Endometrial microvascular endothelial cells (primary cell): ENCODE data around the gene PLG. TPM values are rescaled to one million over a fixed set of nuclear protein-coding genes. Genes with fewer than 3 reads are reported as not detected.
"Not testable (repeated sequence)": the region's sequence is repeated elsewhere in the genome, so short reads cannot be mapped to it uniquely, and the experiment has no call there.

Source experiments
- in situ Hi-C: cut with HindIII; loops from 2 replicates; pipeline ENCODE4 v1.10.0; 2017; ENCODE audit warnings: low sequenced_read_pairs, low pct_unique_long_range_greater_than_20kb; ENCODE audit errors: inconsistent ontology term
- total RNA-seq: library from RNA; depleted of rRNA; stranded (reverse); fragments of >200 nt; gene quantifications from one replicate; pipeline ENCODE4 v1.2.3, GENCODE V29; 2015; ENCODE audit errors: inconsistent ontology term

PLG gene
- total RNA-seq, 1 donor from 2014 or later: not detected

- in situ Hi-C loops: not testable (repeated sequence)
These were observed 6.4 kb upstream of the PLG start for GRCh38 chr6:160695622-160696021.

- in situ Hi-C loops: not testable (repeated sequence)
These were observed 5.2 kb upstream of the PLG start for GRCh38 chr6:160696884-160697283.

DNA sequence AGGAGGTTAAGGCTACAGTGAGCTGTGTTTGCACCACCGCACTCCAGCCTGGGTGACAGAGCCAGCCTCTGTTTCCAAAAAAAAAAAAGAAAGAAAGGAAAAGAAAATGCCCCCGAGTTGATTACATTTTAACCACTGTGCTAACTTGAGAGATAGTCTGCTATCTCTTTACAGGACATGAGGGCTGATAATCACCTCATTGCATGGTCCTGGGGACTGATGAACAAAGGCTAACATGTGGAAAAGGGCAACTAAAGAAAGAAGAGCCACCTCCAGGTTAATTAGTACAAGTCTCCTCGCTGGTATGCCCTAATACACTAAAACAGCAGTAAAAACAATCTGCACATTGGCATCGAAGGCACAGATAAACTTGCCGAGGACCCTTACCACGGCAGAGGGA is 4.2 kb upstream of the PLG start:
- in situ Hi-C loops: no loop called here

DNA sequence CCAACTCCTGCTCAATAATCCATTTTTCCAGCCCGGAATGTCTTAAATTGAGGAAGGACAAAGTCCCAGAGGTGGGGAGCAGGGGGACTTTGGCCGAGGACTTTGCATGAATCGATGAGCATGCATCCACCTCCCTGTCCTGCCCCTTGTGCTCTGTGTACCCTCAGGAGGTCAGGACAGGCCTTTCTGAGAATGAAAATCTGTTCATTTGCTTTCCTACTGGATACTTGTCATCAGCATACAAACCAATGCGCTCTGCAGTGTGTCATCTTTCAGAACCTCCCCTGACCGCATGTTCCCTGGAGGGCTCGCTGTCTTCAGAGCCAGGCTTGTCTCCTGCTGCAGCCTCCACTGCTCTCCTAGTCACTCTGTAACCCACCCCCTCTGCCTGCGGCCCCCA is 2.6 kb downstream of the PLG start:
- in situ Hi-C loops: not testable (repeated sequence)

- in situ Hi-C loops: not testable (repeated sequence)
These were observed 6.9 kb downstream of the PLG start for GRCh38 chr6:160708993-160709392.

GRCh38 chr6:160714731-160715316 is 12.8 kb downstream of the PLG start:
- in situ Hi-C loops: no loop called here

DNA sequence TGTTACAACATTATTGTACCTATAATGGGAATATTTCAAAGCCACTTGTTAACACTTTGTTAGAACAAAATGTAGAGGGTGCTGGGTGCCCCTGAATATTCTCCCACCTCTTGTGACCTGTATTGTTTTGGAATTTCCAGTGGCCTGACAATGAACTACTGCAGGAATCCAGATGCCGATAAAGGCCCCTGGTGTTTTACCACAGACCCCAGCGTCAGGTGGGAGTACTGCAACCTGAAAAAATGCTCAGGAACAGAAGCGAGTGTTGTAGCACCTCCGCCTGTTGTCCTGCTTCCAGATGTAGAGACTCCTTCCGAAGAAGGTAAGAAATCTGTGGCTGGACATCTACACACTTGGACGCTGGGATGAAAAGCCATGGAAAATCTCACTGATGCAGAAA is 28.9 kb downstream of the PLG start:
- in situ Hi-C loops: no loop called here

DNA sequence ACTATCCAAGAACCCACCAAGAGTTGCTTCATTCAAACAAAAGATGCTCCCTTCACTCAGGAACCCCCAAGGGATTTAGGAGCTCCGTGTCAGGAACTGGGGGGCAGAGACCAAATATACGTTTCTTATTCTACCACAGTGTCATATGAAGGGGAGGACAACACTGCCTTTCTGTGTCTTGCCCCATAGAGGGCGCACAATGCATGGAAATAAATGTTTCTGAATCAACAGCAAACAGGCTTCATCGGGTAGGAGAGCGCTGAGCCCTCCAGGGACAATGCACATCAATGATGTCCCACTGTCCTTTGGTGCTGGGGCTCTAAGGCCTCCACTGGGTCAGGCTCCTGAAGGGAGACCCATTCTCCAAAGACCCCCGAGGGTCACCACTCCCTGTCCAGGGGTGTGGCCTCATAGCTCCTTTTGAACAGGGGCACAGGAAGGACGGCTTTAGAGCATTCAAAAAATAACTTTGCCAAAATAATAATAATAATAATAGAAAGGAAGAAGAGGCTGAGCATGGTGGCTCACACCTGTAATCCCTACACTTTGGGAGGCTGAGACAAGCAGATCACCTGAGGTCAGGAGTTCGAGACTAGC is 31.1 kb downstream of the PLG start:
- in situ Hi-C loops: no loop called here

DNA sequence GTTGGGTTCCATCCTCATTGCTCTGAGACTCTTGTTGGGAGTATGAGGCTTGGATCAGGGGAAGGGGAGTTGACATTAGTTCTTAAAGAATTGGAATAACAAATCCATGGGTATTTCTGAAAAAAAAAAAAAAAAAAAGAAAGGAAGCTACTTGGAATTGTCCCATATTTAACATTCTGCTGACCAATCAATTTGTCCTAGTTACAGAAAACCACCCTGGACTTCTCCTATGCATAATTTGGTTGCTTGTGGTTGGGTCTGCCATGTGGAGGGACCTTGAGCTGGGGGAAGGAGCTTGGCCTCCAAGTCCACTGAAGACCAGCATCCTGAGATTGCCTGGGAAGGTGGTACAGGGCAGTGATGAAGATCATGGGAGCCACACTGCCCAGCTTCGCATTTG is 32.6 kb downstream of the PLG start:
- in situ Hi-C loops: no loop called here

DNA sequence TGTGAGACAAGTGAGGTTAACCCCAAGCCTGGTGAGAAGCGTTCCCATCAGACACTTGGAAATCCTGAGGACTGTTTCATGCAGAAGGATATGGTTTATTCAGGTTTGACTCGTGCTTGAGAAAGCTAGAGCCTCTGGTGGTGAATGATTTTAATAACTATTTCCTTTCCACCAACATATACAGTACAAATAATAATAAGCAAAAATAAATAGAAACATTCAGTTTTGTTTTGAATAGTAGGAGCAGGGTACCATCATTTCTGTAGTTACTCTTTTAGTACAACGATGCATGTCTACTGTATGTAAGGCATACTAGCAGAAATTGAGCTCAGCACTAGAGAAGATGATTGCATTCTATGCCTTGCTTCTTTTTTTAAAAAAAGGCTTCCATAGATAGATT is 33.5 kb downstream of the PLG start:
- in situ Hi-C loops: no loop called here

GRCh38 chr6:160737934-160738333 is 35.9 kb downstream of the PLG start:
- in situ Hi-C loops: no loop called here

GRCh38 chr6:160739955-160740354 is 37.9 kb downstream of the PLG start:
- in situ Hi-C loops: no loop called here

GRCh38 chr6:160741012-160741411 is 39.0 kb downstream of the PLG start:
- in situ Hi-C loops: not testable (repeated sequence)

GRCh38 chr6:160742090-160742489 is 40.0 kb downstream of the PLG start:
- in situ Hi-C loops: no loop called here

GRCh38 chr6:160750276-160750689 is 48.2 kb downstream of the PLG start:
- in situ Hi-C loops: no loop called here

GRCh38 chr6:160753211-160753610 is 51.2 kb downstream of the PLG start:
- in situ Hi-C loops: not testable (repeated sequence)

GRCh38 chr6:160755165-160755564 is 53.1 kb downstream of the PLG start:
- in situ Hi-C loops: no loop called here

DNA sequence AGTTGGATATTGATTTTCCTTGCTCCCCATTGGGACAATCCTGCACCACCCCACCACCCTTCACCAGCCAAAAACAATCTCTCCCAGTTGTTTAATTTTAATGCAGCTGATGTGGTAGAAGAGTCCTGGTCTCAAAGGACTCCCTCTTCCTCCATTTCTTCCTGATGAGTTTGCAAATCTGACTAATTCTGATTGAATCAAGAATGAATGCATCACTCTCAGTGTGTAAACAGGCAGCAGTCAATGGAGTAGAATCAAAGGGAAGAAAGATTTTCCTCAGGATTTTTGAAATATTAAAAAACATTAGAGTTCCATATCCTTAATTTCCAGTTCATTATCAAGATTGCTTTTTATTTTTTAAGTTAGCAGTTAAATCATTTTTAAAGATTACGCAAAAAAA is 54.0 kb downstream of the PLG start:
- in situ Hi-C loops: no loop called here

- in situ Hi-C loops: no loop called here
These were observed 54.8 kb downstream of the PLG start for GRCh38 chr6:160756871-160757270.

- in situ Hi-C loops: no loop called here
These were observed 62.8 kb downstream of the PLG start for GRCh38 chr6:160764847-160765246.

DNA sequence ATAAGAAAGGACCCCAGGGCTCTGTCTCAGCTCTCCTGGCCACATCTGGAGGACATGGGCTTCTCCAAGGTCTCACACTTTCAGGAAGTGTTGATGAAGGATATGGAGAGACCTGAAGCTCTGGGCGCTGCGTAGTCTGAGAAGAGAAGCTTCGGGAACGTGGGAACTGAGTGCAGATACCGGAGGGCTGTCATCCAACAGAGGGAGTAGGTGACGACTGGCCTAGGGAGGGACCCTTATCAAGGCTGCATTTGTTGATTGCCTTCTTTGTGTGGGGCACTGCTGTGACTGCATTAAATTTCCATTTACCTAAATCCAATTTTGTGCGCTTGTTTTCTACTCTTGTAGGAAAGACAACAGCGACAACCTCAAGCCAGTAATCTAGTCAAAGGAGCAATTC is 63.4 kb downstream of the PLG start:
- in situ Hi-C loops: no loop called here
